GM18907 (cell line): ENCODE results near the gene SASS6.

Experiments used
- ATAC-seq: cut with Tn5 transposase; IDR thresholded peaks from one replicate; pipeline ENCODE4 v1.9.1; 2021; ENCODE audit warnings: mild to moderate bottlenecking, moderate library complexity; ENCODE audit not compliant: unreplicated experiment

SASS6 gene

GRCh38 chr1:100132566-100133477 is at the start of gene SASS6, which contains the start of gene TRMT13:
Gene SASS6 (minus strand): TSS chr1:100132930. CDS start chr1:100132814, 116 bp downstream.
Gene TRMT13 (plus strand): TSS chr1:100133163. CDS start chr1:100133169, 6 bp downstream.
- ATAC-seq = peak; percentile 92

- no peak for ATAC-seq
Observed at GRCh38 chr1:100178091-100178490, 45.4 kb upstream of the SASS6 start, which contains the start of gene LRRC39. Gene LRRC39 (minus strand): TSS chr1:100178256. CDS start chr1:100168516, 9,740 bp downstream.

GRCh38 chr1:100177295-100178041 is 44.7 kb upstream of the SASS6 start:
- no peak for ATAC-seq

- no peak for ATAC-seq
Observed at GRCh38 chr1:100168051-100168450, 35.3 kb upstream of the SASS6 start.

- ATAC-seq = no peak
Observed at GRCh38 chr1:100164702-100165101, 32.0 kb upstream of the SASS6 start.

- ATAC-seq = no peak
Observed at GRCh38 chr1:100164216-100164615, 31.5 kb upstream of the SASS6 start.

- no peak for ATAC-seq
Observed at GRCh38 chr1:100162881-100163280, 30.2 kb upstream of the SASS6 start.

- peak; percentile 83 for ATAC-seq
Observed at GRCh38 chr1:100152271-100152670, 19.5 kb upstream of the SASS6 start.

GRCh38 chr1:100151679-100152078 is 18.9 kb upstream of the SASS6 start:
- no peak for ATAC-seq

- ATAC-seq = no peak
Observed at GRCh38 chr1:100147875-100148274, 15.1 kb upstream of the SASS6 start.

GRCh38 chr1:100146958-100147357 is 14.2 kb upstream of the SASS6 start:
- no peak for ATAC-seq

- no peak for ATAC-seq
Observed at GRCh38 chr1:100145116-100145515, 12.4 kb upstream of the SASS6 start.

GRCh38 chr1:100142343-100142742 is 9.6 kb upstream of the SASS6 start:
- ATAC-seq = no peak

- no peak for ATAC-seq
Observed at GRCh38 chr1:100141192-100141591, 8.5 kb upstream of the SASS6 start.

GRCh38 chr1:100137602-100138001 is 4.9 kb upstream of the SASS6 start:
- no peak for ATAC-seq

- no peak for ATAC-seq
Observed at GRCh38 chr1:100134872-100135271, 2.1 kb upstream of the SASS6 start.

GRCh38 chr1:100131623-100132022 is 1.1 kb downstream of the SASS6 start:
- ATAC-seq = no peak

GRCh38 chr1:100130552-100131077 is 2.1 kb downstream of the SASS6 start:
- ATAC-seq = no peak

- ATAC-seq = no peak
Observed at GRCh38 chr1:100127226-100127625, 5.5 kb downstream of the SASS6 start.

- ATAC-seq = no peak
Observed at GRCh38 chr1:100122177-100122576, 10.6 kb downstream of the SASS6 start.

GRCh38 chr1:100115524-100115923 is 17.2 kb downstream of the SASS6 start:
- ATAC-seq = no peak
